Tibial nerve (tissue), 4 donors: ENCODE results near the gene NEK4. TPM values are rescaled to one million over a fixed set of nuclear protein-coding genes. Genes with fewer than 3 reads are reported as not detected.

ENCODE experiments used
- DNase-seq, 2 donors: peaks; one replicate each; pipeline ENCODE4 v3.0.0-alpha.2; 2019; ENCODE audit warnings: low spot score in 2 of 2
- H3K27ac ChIP-seq, 4 donors: fragments of 200-600 bp; sonication (generic) in 3 of 4; one replicate each; pipeline ENCODE4 v1.5.1; 2017 to 2019; ENCODE audit warnings: mild to moderate bottlenecking in 1 of 4
- H3K27me3 ChIP-seq, 2 donors: fragments of 200-600 bp; sonication (generic) in 1 of 2; one replicate each; pipeline versions ENCODE4 v1.5.1 to v1.6.0; 2017 to 2019
- H3K36me3 ChIP-seq, 3 donors: fragments of 200-600 bp; sonication (generic); one replicate each; pipeline ENCODE4 v1.5.1; 2018 to 2019
- H3K4me1 ChIP-seq, 4 donors: fragments of 200-600 bp; sonication (generic) in 3 of 4; one replicate each; pipeline ENCODE4 v1.5.1; 2017 to 2019
- H3K4me3 ChIP-seq, 4 donors: fragments of 200-600 bp; sonication (generic) in 3 of 4; one replicate each; pipeline ENCODE4 v1.5.1; 2017 to 2019; ENCODE audit warnings: mild to moderate bottlenecking in 1 of 4, moderate library complexity in 1 of 4
- H3K9me3 ChIP-seq, 4 donors: fragments of 200-600 bp; sonication (generic) in 3 of 4; one replicate each; pipeline ENCODE4 v1.5.1; 2017 to 2019
- CTCF ChIP-seq, 5 experiments: fragments of 200-600 bp in 3 of 5; fragments of 450-650 bp in 2 of 5; sonication (generic) in 3 of 5; IDR thresholded peaks; one replicate each; pipeline ENCODE4 v1.5.1; 2016 to 2019; ENCODE audit warnings: antibody characterized with exemption in 5 of 5, mild to moderate bottlenecking in 3 of 5, moderate library complexity in 2 of 5
- EP300 ChIP-seq, 2 donors: sonication (generic); formaldehyde crosslinking; IDR thresholded peaks; one replicate each; pipeline ENCODE4 v1.6.1; 2017; ENCODE audit warnings: antibody characterized with exemption in 2 of 2, mild to moderate bottlenecking in 1 of 2
- POLR2A ChIP-seq, 2 donors: fragments of 450-650 bp; IDR thresholded peaks; one replicate each; pipeline ENCODE4 v1.6.1; 2017; ENCODE audit warnings: antibody characterized with exemption in 2 of 2, mild to moderate bottlenecking in 2 of 2, moderate library complexity in 2 of 2
- WGBS, 2 donors: methylation state at CpG; one replicate each; pipeline ENCODE4 v1.1.5; 2018; 5-methylcytosine and 5-hydroxymethylcytosine counted together
- total RNA-seq, 4 donors: library from RNA; depleted of rRNA; stranded (reverse); fragments of >200 nt; gene quantifications; one replicate each; pipeline ENCODE4 v1.1.0, GENCODE V29; 2016

NEK4 gene
- total RNA-seq, 4 donors from 2014 or later, result 19.2 to 26.7 (median 20.5) TPM

GRCh38 chr3:52784021-52784621, 13.4 kb upstream of the NEK4 start:
- Histone ChIP-seq H3K9me3 (no peaks in the 10 kb centered on the region), H3K27ac (no peak overlapping the region), H3K36me3 (no peaks in the 10 kb centered on the region), H3K27me3 (no peaks in the 10 kb centered on the region), H3K4me1 (peaks cover 0 to 9% (median 0%) of the 10 kb centered on the region in 4 donors), H3K4me3 (no peak overlapping the region)
- TF ChIP-seq EP300 (IDR thresholded peaks at IDR 0.05), result no peak
- TF ChIP-seq POLR2A (IDR thresholded peaks at IDR 0.05), result no peak
- TF ChIP-seq CTCF (IDR thresholded peaks at IDR 0.05), result no peak
- DNase-seq, result no peak
- 84 to 91% methylated on average over 10 to 16 of the region's 18 CpGs for WGBS, 2 donors

- DNase-seq, result no peak
- 76 to 88% methylated on average over 3 of the region's 3 CpGs for WGBS, 2 donors
- Histone ChIP-seq H3K27me3 (no peaks in the 10 kb centered on the region), H3K4me3 (no peak overlapping the region), H3K9me3 (no peaks in the 10 kb centered on the region), H3K4me1 (peaks cover 0 to 8% (median 0%) of the 10 kb centered on the region in 4 donors), H3K27ac (no peak overlapping the region), H3K36me3 (no peaks in the 10 kb centered on the region)
- no peak for TF ChIP-seq POLR2A (IDR thresholded peaks at IDR 0.05)
- TF ChIP-seq EP300 (IDR thresholded peaks at IDR 0.05), result no peak
- TF ChIP-seq CTCF (IDR thresholded peaks at IDR 0.05), result no peak
Measured at GRCh38 chr3:52783211-52783555, 12.4 kb upstream of the NEK4 start.

- H3K9me3 ChIP-seq, result no peaks in the 10 kb centered on the region
- no peaks in the 10 kb centered on the region for H3K27me3 ChIP-seq
- TF ChIP-seq CTCF (IDR thresholded peaks at IDR 0.05) (no peak), EP300 (IDR thresholded peaks at IDR 0.05) (no peak), POLR2A (IDR thresholded peaks at IDR 0.05) (no peak)
- no peaks in the 10 kb centered on the region for H3K36me3 ChIP-seq
- H3K27ac ChIP-seq, result no peak overlapping the region
- no peak for DNase-seq
- WGBS, 2 donors, result 64 to 74% methylated on average over 12 of the region's 12 CpGs
- peaks cover 0 to 2% (median 0%) of the 10 kb centered on the region in 4 donors for H3K4me1 ChIP-seq
- no peak overlapping the region for H3K4me3 ChIP-seq
Measured at GRCh38 chr3:52782412-52783210, 11.9 kb upstream of the NEK4 start.

- Histone ChIP-seq H3K27me3 (no peaks in the 10 kb centered on the region), H3K9me3 (no peaks in the 10 kb centered on the region), H3K4me3 (no peak overlapping the region), H3K4me1 (no peaks in the 10 kb centered on the region), H3K27ac (no peak overlapping the region), H3K36me3 (no peaks in the 10 kb centered on the region)
- peak in 1 of 2 donors; percentile 5 for DNase-seq
- TF ChIP-seq CTCF (IDR thresholded peaks at IDR 0.05) (no peak), EP300 (IDR thresholded peaks at IDR 0.05) (no peak), POLR2A (IDR thresholded peaks at IDR 0.05) (no peak)
- WGBS, 2 donors, result 77 to 78% methylated on average over 13 of the region's 13 CpGs
Measured at GRCh38 chr3:52781741-52782140, 11.0 kb upstream of the NEK4 start.

- no peaks in the 10 kb centered on the region for H3K36me3 ChIP-seq
- no peak for TF ChIP-seq EP300 (IDR thresholded peaks at IDR 0.05)
- TF ChIP-seq POLR2A (IDR thresholded peaks at IDR 0.05), result no peak
- no peak for TF ChIP-seq CTCF (IDR thresholded peaks at IDR 0.05)
- DNase-seq, result peak in 1 of 2 donors; percentile 10
- no peaks in the 10 kb centered on the region for H3K4me1 ChIP-seq
- no peak overlapping the region for H3K4me3 ChIP-seq
- no peak overlapping the region for H3K27ac ChIP-seq
- 86 to 93% methylated on average over 8 of the region's 8 CpGs for WGBS, 2 donors
- no peaks in the 10 kb centered on the region for H3K9me3 ChIP-seq
- H3K27me3 ChIP-seq, result no peaks in the 10 kb centered on the region
Measured at GRCh38 chr3:52779837-52780585, 9.3 kb upstream of the NEK4 start.
